Measurements from ENCODE around the gene DDX56.

- TF ChIP-seq, protein P1, sequence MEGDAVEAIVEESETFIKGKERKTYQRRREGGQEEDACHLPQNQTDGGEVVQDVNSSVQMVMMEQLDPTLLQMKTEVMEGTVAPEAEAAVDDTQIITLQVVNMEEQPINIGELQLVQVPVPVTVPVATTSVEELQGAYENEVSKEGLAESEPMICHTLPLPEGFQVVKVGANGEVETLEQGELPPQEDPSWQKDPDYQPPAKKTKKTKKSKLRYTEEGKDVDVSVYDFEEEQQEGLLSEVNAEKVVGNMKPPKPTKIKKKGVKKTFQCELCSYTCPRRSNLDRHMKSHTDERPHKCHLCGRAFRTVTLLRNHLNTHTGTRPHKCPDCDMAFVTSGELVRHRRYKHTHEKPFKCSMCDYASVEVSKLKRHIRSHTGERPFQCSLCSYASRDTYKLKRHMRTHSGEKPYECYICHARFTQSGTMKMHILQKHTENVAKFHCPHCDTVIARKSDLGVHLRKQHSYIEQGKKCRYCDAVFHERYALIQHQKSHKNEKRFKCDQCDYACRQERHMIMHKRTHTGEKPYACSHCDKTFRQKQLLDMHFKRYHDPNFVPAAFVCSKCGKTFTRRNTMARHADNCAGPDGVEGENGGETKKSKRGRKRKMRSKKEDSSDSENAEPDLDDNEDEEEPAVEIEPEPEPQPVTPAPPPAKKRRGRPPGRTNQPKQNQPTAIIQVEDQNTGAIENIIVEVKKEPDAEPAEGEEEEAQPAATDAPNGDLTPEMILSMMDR (conservative IDR thresholded peaks at IDR 0.05; ENCODE audit: low read length): no peak
- no peak for TF ChIP-seq EZH2phosphoT487 (IDR thresholded peaks at IDR 0.05; ENCODE audit: borderline replicate concordance)
Measured at GRCh38 chr7:44621034-44621749, 47.5 kb upstream of the DDX56 start.
